ENCODE data around the gene TM4SF5. TPM values are rescaled to one million over a fixed set of nuclear protein-coding genes. Genes with fewer than 3 reads are reported as not detected.

TM4SF5 gene
- total RNA-seq, 3 donors from 2014 or later (not counting 1 experiment from before 2014, with no cell fraction given): not detected

GRCh38 chr17:4734857-4735475 is 36.7 kb upstream of the TM4SF5 start:
- no peak for TF ChIP-seq CTCF (IDR thresholded peaks at IDR 0.05)
- Mint-ChIP-seq H3K27me3 (ENCODE audit: low read depth in 2 of 2) (peaks cover 10 to 16% of the 10 kb centered on the region in 2 donors), H3K4me3 (no peak overlapping the region), H3K9me3 (no peaks in the 10 kb centered on the region), H3K4me1 (peaks cover 21 to 25% of the 10 kb centered on the region in 2 donors), H3K27ac (no peak overlapping the region), H3K36me3 (no peaks in the 10 kb centered on the region)
- no peak overlapping the region for H3K27ac ChIP-seq (ENCODE audit: low read length)
- ATAC-seq: no peak
- no peaks in the 10 kb centered on the region for H3K9me3 ChIP-seq (ENCODE audit: control insufficient read depth, insufficient read depth, low read length)
- intact Hi-C loops (cut with micrococcal nuclease): no loop called here
- H3K36me3 ChIP-seq (ENCODE audit: control insufficient read depth, insufficient read depth, low read length): no peaks in the 10 kb centered on the region
- H3K4me1 ChIP-seq (ENCODE audit: control insufficient read depth, insufficient read depth, low read length): peaks cover 50% of the 10 kb centered on the region
- peaks cover 11% of the 10 kb centered on the region for H3K27me3 ChIP-seq (ENCODE audit: control insufficient read depth, insufficient read depth, low read length)
- no peak for DNase-seq
- 97% methylated on average over 8 of the region's 8 CpGs for WGBS (ENCODE audit: insufficient coverage)
- H3K4me3 ChIP-seq (ENCODE audit: low read length): no peak overlapping the region

- no peak for DNase-seq
- H3K27me3 ChIP-seq (ENCODE audit: control insufficient read depth, insufficient read depth, low read length): peaks cover 16% of the 10 kb centered on the region
- Mint-ChIP-seq H3K4me3 (peak overlapping the region; percentile 17), H3K27me3 (ENCODE audit: low read depth in 2 of 2) (peaks cover 18 to 27% of the 10 kb centered on the region in 2 donors), H3K4me1 (peaks cover 20 to 28% of the 10 kb centered on the region in 2 donors), H3K9me3 (no peaks in the 10 kb centered on the region), H3K36me3 (no peaks in the 10 kb centered on the region), H3K27ac (no peak overlapping the region)
- 59% methylated on average over 9 of the region's 9 CpGs for WGBS (ENCODE audit: insufficient coverage)
- H3K36me3 ChIP-seq (ENCODE audit: control insufficient read depth, insufficient read depth, low read length): no peaks in the 10 kb centered on the region
- peak in 1 of 3 donors; percentile 9 for ATAC-seq
- no peak overlapping the region for H3K27ac ChIP-seq (ENCODE audit: low read length)
- no peak for TF ChIP-seq CTCF (IDR thresholded peaks at IDR 0.05)
- peaks cover 49% of the 10 kb centered on the region for H3K4me1 ChIP-seq (ENCODE audit: control insufficient read depth, insufficient read depth, low read length)
- H3K4me3 ChIP-seq (ENCODE audit: low read length): no peak overlapping the region
- no peaks in the 10 kb centered on the region for H3K9me3 ChIP-seq (ENCODE audit: control insufficient read depth, insufficient read depth, low read length)
- intact Hi-C loops (cut with micrococcal nuclease): no loop called here
Measured at GRCh38 chr17:4735876-4736651, 35.6 kb upstream of the TM4SF5 start.

- H3K36me3 Mint-ChIP-seq: no peaks in the 10 kb centered on the region
- no peak overlapping the region for H3K27ac ChIP-seq (ENCODE audit: low read length)
- intact Hi-C loops (cut with micrococcal nuclease): no loop called here
- H3K4me1 Mint-ChIP-seq: peaks cover 16 to 23% of the 10 kb centered on the region in 2 donors
- peak in 2 of 3 donors; percentile 11 to 14 for ATAC-seq
- H3K4me3 Mint-ChIP-seq: peak overlapping the region; percentile 83
- peaks cover 16% of the 10 kb centered on the region for H3K27me3 ChIP-seq (ENCODE audit: control insufficient read depth, insufficient read depth, low read length)
- H3K4me1 ChIP-seq (ENCODE audit: control insufficient read depth, insufficient read depth, low read length): peaks cover 29% of the 10 kb centered on the region
- H3K4me3 ChIP-seq (ENCODE audit: low read length): peak overlapping the region; percentile 55
- TF ChIP-seq CTCF (IDR thresholded peaks at IDR 0.05): no peak
- H3K27ac Mint-ChIP-seq: peak overlapping the region; percentile 18 to 56
- DNase-seq: peak in 1 of 2 donors; percentile 66
- no peaks in the 10 kb centered on the region for H3K36me3 ChIP-seq (ENCODE audit: control insufficient read depth, insufficient read depth, low read length)
- no peaks in the 10 kb centered on the region for H3K9me3 ChIP-seq (ENCODE audit: control insufficient read depth, insufficient read depth, low read length)
- H3K9me3 Mint-ChIP-seq: no peaks in the 10 kb centered on the region
- peaks cover 18 to 38% of the 10 kb centered on the region in 2 donors for H3K27me3 Mint-ChIP-seq (ENCODE audit: low read depth in 2 of 2)
- WGBS (ENCODE audit: insufficient coverage): 12% methylated on average over 41 of the region's 41 CpGs
Measured at GRCh38 chr17:4738136-4739121, 33.3 kb upstream of the TM4SF5 start.
